PC-9 (cell line): ENCODE measurements around the gene C2orf49. TPM values are rescaled to one million over a fixed set of nuclear protein-coding genes. Genes with fewer than 3 reads are reported as not detected.

Experiments used
- BruUV-seq: library from RNA; stranded (reverse); fragments of 400-500 nt; replicated peaks from 2 replicates; lab custom pipeline; 2021; lab: Mats Ljungman, UMichigan
- CTCF ChIA-PET: fragments of 300-600 bp; sonication (Branson Sonifier 250); formaldehyde crosslinking; loops from one replicate; lab custom pipeline; 2022; ENCODE audit warnings: antibody characterized with exemption; lab: Charles Lee
- POLR2A ChIA-PET: fragments of 300-600 bp; sonication (Branson Sonifier 250); formaldehyde crosslinking; loops from one replicate; lab custom pipeline; 2022; ENCODE audit warnings: antibody characterized with exemption; ENCODE audit not compliant: unreplicated experiment; lab: Charles Lee
- DNase-seq, 2 experiments: peaks; one replicate each; pipeline versions ENCODE4 v3.0.0 to v3.0.0-alpha.2; 2015 to 2022; ENCODE audit warnings: mixed read lengths in 1 of 2
- H2AFZ ChIP-seq: fragments of 200-600 bp; sonication (generic); 2 replicates; pipeline ENCODE4 v1.8.1; 2017; ENCODE audit warnings: antibody characterized with exemption
- H3F3A ChIP-seq: fragments of 200-600 bp; sonication (generic); 2 replicates; pipeline ENCODE4 v1.8.1; 2017; ENCODE audit warnings: antibody characterized with exemption, mild to moderate bottlenecking, low read depth; ENCODE audit not compliant: insufficient read depth
- H3K27ac ChIP-seq: fragments of 200-600 bp; sonication (generic); 2 replicates; pipeline ENCODE4 v1.6.1; 2016; ENCODE audit warnings: mixed run types
- H3K27me3 ChIP-seq: fragments of 200-600 bp; sonication (generic); 2 replicates; pipeline ENCODE4 v1.6.1; 2016; ENCODE audit warnings: low read depth, mixed run types; ENCODE audit not compliant: insufficient read depth
- H3K36me3 ChIP-seq: fragments of 200-600 bp; sonication (generic); 2 replicates; pipeline ENCODE4 v1.6.1; 2016; ENCODE audit warnings: low read depth, mixed run types
- H3K4me1 ChIP-seq: fragments of 200-600 bp; sonication (generic); replicated peaks from 2 replicates; pipeline ENCODE4 v1.6.1; 2016; ENCODE audit warnings: mixed run types; ENCODE audit not compliant: insufficient read depth
- H3K4me2 ChIP-seq: fragments of 200-600 bp; sonication (generic); 2 replicates; pipeline ENCODE4 v1.6.1; 2017; ENCODE audit warnings: mixed run types
- H3K4me3 ChIP-seq: fragments of 200-600 bp; sonication (generic); 2 replicates; pipeline ENCODE4 v1.6.1; 2016; ENCODE audit warnings: mixed run types
- H3K79me2 ChIP-seq: fragments of 200-600 bp; sonication (generic); 2 replicates; pipeline ENCODE4 v1.6.1; 2017; ENCODE audit warnings: low read depth, mixed run types
- H3K9me2 ChIP-seq: fragments of 200-600 bp; sonication (generic); 2 replicates; pipeline ENCODE4 v1.8.1; 2017; ENCODE audit warnings: mild to moderate bottlenecking; ENCODE audit not compliant: insufficient read depth
- H3K9me3 ChIP-seq: fragments of 200-600 bp; sonication (generic); 2 replicates; pipeline ENCODE4 v1.8.1; 2016; ENCODE audit warnings: low read depth; ENCODE audit not compliant: insufficient read depth
- H4K20me1 ChIP-seq: fragments of 200-600 bp; sonication (generic); 2 replicates; pipeline ENCODE4 v1.8.1; 2017; ENCODE audit not compliant: insufficient read depth
- EZH2 ChIP-seq: fragments of 200-600 bp; sonication (generic); IDR thresholded peaks from 2 replicates; pipeline ENCODE4 v1.8.0; 2017; ENCODE audit warnings: antibody characterized with exemption, low read depth
- intact Hi-C: fragments of 100-400 bp; cut with micrococcal nuclease; formaldehyde crosslinking; loops from one replicate; pipeline ENCODE4 v1.10.0; 2022; ENCODE audit not compliant: unreplicated experiment
- total RNA-seq: library from RNA; stranded (reverse); gene quantifications from 2 replicates; pipeline ENCODE4 v1.2.3, GENCODE V29; 2021
- TF ChIP-seq, protein P1 (sequence below): fragments of 200-600 bp; sonication (generic); conservative IDR thresholded peaks from 2 replicates; pipeline ENCODE4 v1.6.1; 2017; ENCODE audit warnings: mixed run types, antibody characterized with exemption, mild to moderate bottlenecking, moderate library complexity

Gene C2orf49
- total RNA-seq, 1 experiment from 2014 or later, result 16.2 TPM

DNA sequence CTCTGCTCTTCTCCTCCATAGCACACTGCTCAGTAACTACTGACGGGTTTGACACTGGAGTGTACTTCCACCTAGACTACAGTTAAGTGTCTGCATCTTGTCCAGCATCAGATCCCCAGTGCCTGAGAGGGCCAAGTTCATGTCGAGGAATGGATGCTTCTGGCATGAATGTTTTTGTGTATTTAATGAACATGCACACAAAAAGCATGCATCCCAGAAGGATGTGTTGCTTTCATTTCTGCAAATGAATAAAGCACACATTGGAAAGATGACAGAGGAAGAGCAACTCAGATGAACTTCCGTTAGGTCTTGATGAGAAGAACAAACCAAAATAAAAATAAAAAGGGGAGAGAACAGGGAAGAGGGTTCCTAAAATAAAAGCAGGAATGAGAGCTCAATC is 27.9 kb downstream of the C2orf49 start:
- intact Hi-C loops, result no loop called here

DNA sequence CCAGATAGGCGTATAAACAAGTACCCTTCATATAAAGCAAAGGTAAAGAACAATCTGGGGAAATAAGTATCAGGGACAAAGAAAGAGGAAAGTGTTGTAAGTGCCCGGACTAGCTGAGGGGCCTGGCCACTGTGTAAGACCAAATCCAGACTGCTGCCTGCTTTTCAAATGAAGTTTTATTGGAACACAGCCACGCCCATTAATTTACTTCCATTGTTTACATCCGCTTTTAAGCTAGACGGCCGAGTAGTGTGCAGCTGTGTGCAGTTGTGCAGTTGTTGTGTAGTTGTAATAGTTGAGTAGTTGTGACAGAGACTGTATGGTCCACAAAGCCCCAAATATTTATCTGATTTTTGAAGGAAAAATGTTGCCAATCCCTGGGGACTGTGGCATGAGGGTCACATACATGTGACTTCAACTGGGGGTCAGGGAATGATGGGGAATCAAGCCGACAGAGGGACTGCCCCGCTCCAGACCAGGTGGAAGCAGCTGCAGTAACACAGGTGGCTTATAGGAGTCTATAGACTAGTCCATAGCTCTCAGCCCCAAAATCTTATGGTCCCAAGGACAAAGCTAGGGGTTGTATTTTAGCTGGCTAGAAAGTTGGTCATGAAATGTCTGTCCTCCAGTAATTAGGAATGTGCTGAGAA is 31.5 kb downstream of the C2orf49 start:
- H3K27ac ChIP-seq, result no peak overlapping the region
- no peak overlapping the region for H3K4me3 ChIP-seq
- ChIA-PET POLR2A (interaction anchor here (0.6 kb wide), 1 partner anchor 21 kb away, joined by 5 read pairs; no protein-coding TSS in a partner anchor), CTCF (no interaction called here)
- DNase-seq, result no peak
- no peak overlapping the region for H3K4me2 ChIP-seq
- H3K4me1 ChIP-seq, result no peaks in the 10 kb centered on the region
- H3K27me3 ChIP-seq, result no peaks in the 10 kb centered on the region
- no peaks in the 10 kb centered on the region for H3K9me2 ChIP-seq
- BruUV-seq, result no TSS peak
- H3K9me3 ChIP-seq, result no peaks in the 10 kb centered on the region
- no peaks in the 10 kb centered on the region; the same call in 1 of the 2 replicates for H4K20me1 ChIP-seq
- TF ChIP-seq, protein P1, sequence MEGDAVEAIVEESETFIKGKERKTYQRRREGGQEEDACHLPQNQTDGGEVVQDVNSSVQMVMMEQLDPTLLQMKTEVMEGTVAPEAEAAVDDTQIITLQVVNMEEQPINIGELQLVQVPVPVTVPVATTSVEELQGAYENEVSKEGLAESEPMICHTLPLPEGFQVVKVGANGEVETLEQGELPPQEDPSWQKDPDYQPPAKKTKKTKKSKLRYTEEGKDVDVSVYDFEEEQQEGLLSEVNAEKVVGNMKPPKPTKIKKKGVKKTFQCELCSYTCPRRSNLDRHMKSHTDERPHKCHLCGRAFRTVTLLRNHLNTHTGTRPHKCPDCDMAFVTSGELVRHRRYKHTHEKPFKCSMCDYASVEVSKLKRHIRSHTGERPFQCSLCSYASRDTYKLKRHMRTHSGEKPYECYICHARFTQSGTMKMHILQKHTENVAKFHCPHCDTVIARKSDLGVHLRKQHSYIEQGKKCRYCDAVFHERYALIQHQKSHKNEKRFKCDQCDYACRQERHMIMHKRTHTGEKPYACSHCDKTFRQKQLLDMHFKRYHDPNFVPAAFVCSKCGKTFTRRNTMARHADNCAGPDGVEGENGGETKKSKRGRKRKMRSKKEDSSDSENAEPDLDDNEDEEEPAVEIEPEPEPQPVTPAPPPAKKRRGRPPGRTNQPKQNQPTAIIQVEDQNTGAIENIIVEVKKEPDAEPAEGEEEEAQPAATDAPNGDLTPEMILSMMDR, result no peak
- TF ChIP-seq EZH2, result no peak
- intact Hi-C loops, result no loop called here
- H3F3A ChIP-seq, result peaks cover 51% of the 10 kb centered on the region
- peaks cover 28% of the 10 kb centered on the region; the same call in 1 of the 2 replicates for H3K79me2 ChIP-seq
- H3K36me3 ChIP-seq, result peaks cover 83% of the 10 kb centered on the region
- no peak overlapping the region for H2AFZ ChIP-seq

More for the DNA sequence above, 27.9 kb downstream of the C2orf49 start:
- no peak for DNase-seq
- H3F3A ChIP-seq, result peaks cover 52% of the 10 kb centered on the region
- peaks cover 12% of the 10 kb centered on the region; the same call in 1 of the 2 replicates for H3K79me2 ChIP-seq
- TF ChIP-seq, protein P1, result no peak
- no peak for TF ChIP-seq EZH2
- no peaks in the 10 kb centered on the region for H3K27me3 ChIP-seq
- CTCF ChIA-PET, result interaction anchor here (0.6 kb wide), 1 partner anchor 21 kb away, joined by 3 read pairs; no protein-coding TSS in a partner anchor
- POLR2A ChIA-PET, result no interaction called here
- H3K4me3 ChIP-seq, result no peak overlapping the region
- H3K4me2 ChIP-seq, result no peak overlapping the region
- no peaks in the 10 kb centered on the region for H3K9me3 ChIP-seq
- no peaks in the 10 kb centered on the region for H3K4me1 ChIP-seq
- no TSS peak for BruUV-seq
- no peaks in the 10 kb centered on the region for H3K9me2 ChIP-seq
- no peaks in the 10 kb centered on the region; the same call in 1 of the 2 replicates for H4K20me1 ChIP-seq
- no peak overlapping the region for H2AFZ ChIP-seq
- H3K27ac ChIP-seq, result no peak overlapping the region
- peaks cover 79% of the 10 kb centered on the region for H3K36me3 ChIP-seq

- Histone ChIP-seq H3K4me1 (no peaks in the 10 kb centered on the region), H3K36me3 (peaks cover 82% of the 10 kb centered on the region), H3F3A (peaks cover 45% of the 10 kb centered on the region), H4K20me1 (no peaks in the 10 kb centered on the region; the same call in 1 of the 2 replicates), H2AFZ (no peak overlapping the region), H3K27me3 (no peaks in the 10 kb centered on the region), H3K9me3 (no peaks in the 10 kb centered on the region), H3K27ac (no peak overlapping the region), H3K4me2 (no peak overlapping the region), H3K9me2 (no peaks in the 10 kb centered on the region), H3K79me2 (peaks cover 38% of the 10 kb centered on the region; the same call in 1 of the 2 replicates), H3K4me3 (no peak overlapping the region)
- ChIA-PET CTCF (no interaction called here), POLR2A (interaction anchor here (0.6 kb wide), 1 partner anchor 22 kb away, joined by 5 read pairs; no protein-coding TSS in a partner anchor)
- TF ChIP-seq EZH2, result no peak
- TF ChIP-seq, protein P1, result no peak; the same call in 1 of the 2 replicates
- intact Hi-C loops, result no loop called here
- DNase-seq, result peak in 1 of 2 experiments; percentile 46
- BruUV-seq, result no TSS peak
These were observed 32.7 kb downstream of the C2orf49 start for GRCh38 chr2:105369777-105370690.
